ENCODE measurements around the gene COL5A2. TPM values are rescaled to one million over a fixed set of nuclear protein-coding genes. Genes with fewer than 3 reads are reported as not detected.
A peak's percentile ranks its signal among the peaks of the same experiment; 100 is the strongest.

COL5A2 gene
- total RNA-seq, 1 donor from 2014 or later = 1,927 TPM

GRCh38 chr2:189134485-189134884 lies 45.1 kb downstream of the COL5A2 start:
- H3K4me1 Mint-ChIP-seq (ENCODE audit: low read depth) = peaks cover 77% of the 10 kb centered on the region
- no peak for TF ChIP-seq CTCF (IDR thresholded peaks at IDR 0.05)

GRCh38 chr2:189131991-189132390 lies 47.6 kb downstream of the COL5A2 start:
- no peak for TF ChIP-seq CTCF (IDR thresholded peaks at IDR 0.05)
- DNase-seq (ENCODE audit: low spot score) = no peak
- no peaks in the 10 kb centered on the region for H3K27me3 Mint-ChIP-seq (ENCODE audit: low read depth)
- no peak overlapping the region for H3K4me3 Mint-ChIP-seq (ENCODE audit: unreplicated experiment)
- H3K4me1 Mint-ChIP-seq (ENCODE audit: low read depth) = peaks cover 80% of the 10 kb centered on the region
- H3K27ac Mint-ChIP-seq (ENCODE audit: unreplicated experiment) = peak overlapping the region; percentile 93
- H3K36me3 Mint-ChIP-seq (ENCODE audit: low read depth) = peaks cover 16% of the 10 kb centered on the region
- H3K9me3 Mint-ChIP-seq (ENCODE audit: low read depth) = no peaks in the 10 kb centered on the region

More at GRCh38 chr2:189134485-189134884, 45.1 kb downstream of the COL5A2 start:
- DNase-seq (ENCODE audit: low spot score) = no peak
- Mint-ChIP-seq H3K36me3 (ENCODE audit: low read depth) (peaks cover 16% of the 10 kb centered on the region), H3K9me3 (ENCODE audit: low read depth) (no peaks in the 10 kb centered on the region), H3K27me3 (ENCODE audit: low read depth) (no peaks in the 10 kb centered on the region), H3K27ac (ENCODE audit: unreplicated experiment) (peak overlapping the region; percentile 61), H3K4me3 (ENCODE audit: unreplicated experiment) (no peak overlapping the region)

- peaks cover 22% of the 10 kb centered on the region for H3K36me3 Mint-ChIP-seq (ENCODE audit: low read depth)
- TF ChIP-seq CTCF (IDR thresholded peaks at IDR 0.05) = no peak
- H3K4me1 Mint-ChIP-seq (ENCODE audit: low read depth) = peaks cover 84% of the 10 kb centered on the region
- DNase-seq (ENCODE audit: low spot score) = no peak
- no peaks in the 10 kb centered on the region for H3K9me3 Mint-ChIP-seq (ENCODE audit: low read depth)
- peak overlapping the region; percentile 93 for H3K27ac Mint-ChIP-seq (ENCODE audit: unreplicated experiment)
- no peak overlapping the region for H3K4me3 Mint-ChIP-seq (ENCODE audit: unreplicated experiment)
- no peaks in the 10 kb centered on the region for H3K27me3 Mint-ChIP-seq (ENCODE audit: low read depth)
Measured at GRCh38 chr2:189129971-189130370, 49.6 kb downstream of the COL5A2 start.

GRCh38 chr2:189128970-189129369 lies 50.6 kb downstream of the COL5A2 start:
- peaks cover 85% of the 10 kb centered on the region for H3K4me1 Mint-ChIP-seq (ENCODE audit: low read depth)
- DNase-seq (ENCODE audit: low spot score) = no peak
- H3K27me3 Mint-ChIP-seq (ENCODE audit: low read depth) = no peaks in the 10 kb centered on the region
- TF ChIP-seq CTCF (IDR thresholded peaks at IDR 0.05) = no peak
- peaks cover 21% of the 10 kb centered on the region for H3K36me3 Mint-ChIP-seq (ENCODE audit: low read depth)
- H3K27ac Mint-ChIP-seq (ENCODE audit: unreplicated experiment) = peak overlapping the region; percentile 93
- H3K4me3 Mint-ChIP-seq (ENCODE audit: unreplicated experiment) = peak overlapping the region; percentile 39
- no peaks in the 10 kb centered on the region for H3K9me3 Mint-ChIP-seq (ENCODE audit: low read depth)

GRCh38 chr2:189127756-189128155 lies 51.8 kb downstream of the COL5A2 start:
- Mint-ChIP-seq H3K27ac (ENCODE audit: unreplicated experiment) (peak overlapping the region; percentile 74), H3K4me1 (ENCODE audit: low read depth) (peaks cover 86% of the 10 kb centered on the region), H3K9me3 (ENCODE audit: low read depth) (no peaks in the 10 kb centered on the region), H3K27me3 (ENCODE audit: low read depth) (no peaks in the 10 kb centered on the region), H3K4me3 (ENCODE audit: unreplicated experiment) (no peak overlapping the region), H3K36me3 (ENCODE audit: low read depth) (peaks cover 16% of the 10 kb centered on the region)
- no peak for DNase-seq (ENCODE audit: low spot score)
- TF ChIP-seq CTCF (IDR thresholded peaks at IDR 0.05) = no peak
